Left renal cortex interstitium (tissue), 4 donors: ENCODE results near the gene C16orf54. TPM values are rescaled to one million over a fixed set of nuclear protein-coding genes. Genes with fewer than 3 reads are reported as not detected.
"Not testable (repeated sequence)": the region's sequence is repeated elsewhere in the genome, so short reads cannot be mapped to it uniquely, and the experiment has no call there.

Experiments
- DNase-seq, 4 donors: peaks; one replicate each; pipeline ENCODE4 v3.0.0-alpha.2; 2013; ENCODE audit warnings: low read depth in 4 of 4, low spot score in 2 of 4, missing footprints in 1 of 4
- polyA plus RNA-seq, 4 donors: library from polyadenylated mRNA; unstranded; fragments of 120-200 nt; gene quantifications; one replicate each; pipeline ENCODE4 v1.2.1, GENCODE V29; 2013; ENCODE audit not compliant: insufficient read length in 4 of 4

C16orf54 gene
- polyA plus RNA-seq, 4 donors = 0.22 to 0.29 (median 0.25) TPM

DNA sequence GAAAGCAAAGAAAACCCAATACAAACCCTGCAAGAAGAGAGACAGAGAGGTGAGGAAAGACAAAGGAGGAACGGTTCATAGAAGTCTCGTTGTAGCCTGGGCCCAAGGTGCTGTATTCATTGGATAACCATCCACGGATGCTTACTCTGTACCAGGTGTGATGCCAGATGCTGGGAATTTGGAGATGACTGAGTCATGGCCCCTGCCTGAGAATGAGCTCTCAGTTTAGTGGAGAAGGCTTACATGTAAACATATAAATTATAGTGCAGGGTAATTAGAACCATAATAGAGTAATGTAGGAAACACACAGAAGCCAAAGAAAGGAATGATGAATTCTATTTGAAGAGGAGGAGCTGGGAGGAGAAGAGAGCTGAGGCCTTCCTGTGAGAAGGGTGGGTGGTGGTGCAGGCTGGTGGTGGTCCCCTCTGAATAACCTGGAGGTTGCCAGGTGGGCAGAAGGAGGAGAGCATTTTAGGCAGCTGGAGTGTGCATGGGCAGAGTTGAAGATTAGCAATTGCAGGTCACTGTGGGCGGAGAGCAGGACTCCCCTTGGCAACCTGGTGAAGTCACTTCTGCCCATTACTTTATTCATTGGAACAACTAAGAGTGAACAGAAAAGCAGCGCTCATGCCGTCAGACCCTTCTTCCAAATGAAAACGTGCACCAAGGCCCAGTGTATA is 24.6 kb upstream of the C16orf54 start:
- DNase-seq = no peak

DNA sequence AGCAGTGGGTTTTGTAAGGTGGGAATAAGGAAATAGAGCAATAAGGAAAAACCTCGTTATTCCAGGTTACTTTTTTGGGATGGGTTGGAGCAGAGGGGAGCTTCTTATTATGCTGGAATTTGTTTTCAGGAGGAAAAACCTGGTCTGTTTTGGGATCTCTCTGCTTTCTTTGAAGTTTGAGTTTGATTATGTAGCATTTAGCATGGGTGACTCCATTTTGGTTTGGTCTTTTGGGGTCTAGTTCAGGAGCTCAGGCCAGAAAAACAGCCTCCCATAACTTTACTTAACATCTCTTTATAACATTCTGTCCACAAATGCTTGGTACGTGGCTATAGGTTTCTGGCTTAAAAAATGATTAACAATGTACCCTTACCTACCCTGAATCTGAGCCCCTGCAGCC is 23.7 kb upstream of the C16orf54 start:
- no peak for DNase-seq

DNA sequence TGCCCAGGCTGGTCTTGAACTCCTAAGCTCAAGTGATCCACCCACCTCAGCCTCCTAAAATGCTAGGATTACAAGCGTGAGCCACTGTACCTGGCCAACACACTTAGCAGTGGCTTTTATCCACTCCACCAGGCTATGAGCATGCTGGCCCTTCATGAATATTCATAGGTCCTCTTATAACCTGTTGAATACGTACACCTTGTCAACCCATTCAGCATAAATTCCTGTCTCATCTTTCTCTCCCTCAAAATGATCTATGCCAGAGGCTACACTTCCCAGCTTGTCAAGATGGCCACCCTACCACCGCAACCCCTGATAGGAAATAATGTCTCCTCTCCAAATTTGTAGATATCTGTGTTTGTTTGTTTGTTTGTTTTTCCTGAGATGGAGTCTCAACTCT is 21.3 kb upstream of the C16orf54 start:
- no peak for DNase-seq

DNA sequence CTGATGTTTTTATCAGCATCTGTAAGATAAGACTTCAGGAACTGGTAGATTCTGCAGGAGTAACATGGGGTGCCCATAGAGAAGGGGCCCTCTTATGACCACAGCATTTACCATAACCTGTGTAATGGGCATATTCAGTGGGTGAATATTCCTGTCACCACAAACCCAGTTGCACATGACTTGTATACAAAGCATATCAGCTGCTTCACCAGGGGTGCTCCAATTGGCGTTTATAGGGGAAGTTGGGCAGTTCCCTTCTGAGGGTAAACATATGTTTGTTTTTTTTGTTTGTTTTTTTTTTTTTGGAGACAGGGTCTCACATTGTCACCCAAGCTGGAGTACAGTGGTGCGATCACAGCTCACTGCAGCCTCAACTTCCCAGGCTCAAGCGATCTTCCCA is 20.8 kb upstream of the C16orf54 start:
- no peak for DNase-seq

DNA sequence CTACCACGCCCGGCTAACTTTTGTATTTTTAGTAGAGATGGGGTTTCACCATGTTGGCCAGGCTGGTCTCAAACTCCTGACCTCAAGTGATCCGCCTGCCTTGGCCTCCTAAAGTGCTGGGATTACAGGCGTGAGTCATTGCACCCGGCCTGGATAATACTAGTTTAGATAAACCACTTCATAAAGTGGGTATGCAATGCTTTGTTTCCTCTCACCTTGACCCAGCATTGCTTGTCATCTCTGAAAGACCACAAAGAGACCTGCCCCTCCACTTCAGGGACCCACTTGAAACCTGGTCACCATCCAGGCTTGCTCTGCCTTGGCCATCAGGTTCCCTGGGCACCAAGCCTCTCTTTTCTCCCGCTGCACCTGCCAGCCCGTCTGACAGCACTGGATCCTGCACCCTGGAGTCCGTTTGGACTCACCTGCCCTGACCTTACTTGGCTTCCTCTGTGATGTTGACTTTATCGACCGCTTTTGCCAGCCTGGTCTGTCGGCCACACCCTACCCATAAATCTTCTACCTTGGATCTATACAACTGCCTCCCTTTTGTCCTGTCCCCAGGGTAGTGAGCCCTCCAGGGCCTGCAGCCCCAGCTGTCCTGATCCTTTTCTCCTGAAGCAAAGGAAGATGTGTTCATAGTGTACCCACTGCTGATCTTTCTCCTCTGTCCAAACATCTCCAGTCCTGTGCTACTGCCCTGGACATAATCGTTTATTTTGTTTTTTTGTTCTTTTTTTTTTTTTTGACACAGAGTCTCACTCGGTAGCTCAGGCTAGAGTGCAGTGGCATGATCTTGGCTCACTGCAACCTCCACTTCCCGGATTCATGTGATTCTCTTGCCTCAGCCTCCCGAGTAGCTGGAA is 19.6 kb upstream of the C16orf54 start:
- no peak for DNase-seq

DNA sequence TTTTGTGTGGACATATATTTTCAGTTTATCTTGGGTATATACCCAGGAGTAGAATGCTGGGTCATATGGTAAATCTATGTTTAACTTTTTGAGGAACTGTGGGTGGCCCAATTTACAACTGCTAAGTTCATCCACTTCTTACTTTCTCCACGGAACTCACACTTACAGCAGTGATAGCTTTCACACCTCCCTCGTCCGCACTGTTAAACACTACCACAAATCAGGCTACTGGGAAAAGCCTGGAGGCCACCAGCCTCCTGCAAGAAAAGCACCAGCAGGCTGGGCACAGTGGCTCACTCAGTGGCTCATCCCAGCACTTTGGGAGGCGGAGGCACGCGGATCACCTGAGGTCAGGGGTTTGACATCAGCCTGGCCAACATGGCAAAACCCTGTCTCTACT is 17.5 kb upstream of the C16orf54 start:
- DNase-seq = no peak

DNA sequence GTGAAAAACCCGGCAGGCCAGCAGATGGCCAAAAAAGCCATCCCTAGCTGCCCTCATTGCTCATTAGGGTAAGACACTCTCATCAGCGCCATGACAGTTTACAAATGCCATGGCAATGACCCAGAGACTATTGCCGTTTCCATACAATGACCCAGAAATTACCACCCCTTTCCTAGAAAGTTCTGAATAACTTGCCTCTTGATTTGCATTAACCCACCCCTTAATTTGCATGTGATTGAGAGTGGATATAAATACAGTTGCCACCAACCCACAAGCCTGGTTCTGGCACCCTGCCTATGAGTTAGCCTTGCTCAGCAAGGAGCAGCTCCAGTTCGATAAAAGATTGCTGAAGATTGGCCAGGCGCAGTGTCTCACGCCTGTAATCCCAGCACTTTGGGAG is 16.1 kb upstream of the C16orf54 start:
- DNase-seq = no peak

DNA sequence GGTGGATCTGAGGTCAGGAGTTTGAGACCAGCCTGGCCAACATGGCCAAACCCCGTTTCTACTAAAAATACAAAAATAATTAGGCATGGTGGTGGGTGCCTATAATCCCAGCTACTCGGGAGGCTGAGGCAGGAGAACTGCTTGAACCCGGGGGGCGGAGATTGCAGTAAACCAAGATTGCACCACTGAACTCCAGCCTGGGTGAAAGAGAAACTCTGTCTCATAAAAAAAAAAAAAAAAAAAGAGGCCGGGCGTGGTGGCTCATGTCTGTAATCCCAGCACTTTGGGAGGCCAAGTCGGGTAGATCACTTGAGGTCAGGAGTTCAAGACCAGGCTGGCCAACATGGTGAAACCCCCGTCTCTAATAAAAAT is 15.5 kb upstream of the C16orf54 start:
- not testable (repeated sequence) for DNase-seq

DNA sequence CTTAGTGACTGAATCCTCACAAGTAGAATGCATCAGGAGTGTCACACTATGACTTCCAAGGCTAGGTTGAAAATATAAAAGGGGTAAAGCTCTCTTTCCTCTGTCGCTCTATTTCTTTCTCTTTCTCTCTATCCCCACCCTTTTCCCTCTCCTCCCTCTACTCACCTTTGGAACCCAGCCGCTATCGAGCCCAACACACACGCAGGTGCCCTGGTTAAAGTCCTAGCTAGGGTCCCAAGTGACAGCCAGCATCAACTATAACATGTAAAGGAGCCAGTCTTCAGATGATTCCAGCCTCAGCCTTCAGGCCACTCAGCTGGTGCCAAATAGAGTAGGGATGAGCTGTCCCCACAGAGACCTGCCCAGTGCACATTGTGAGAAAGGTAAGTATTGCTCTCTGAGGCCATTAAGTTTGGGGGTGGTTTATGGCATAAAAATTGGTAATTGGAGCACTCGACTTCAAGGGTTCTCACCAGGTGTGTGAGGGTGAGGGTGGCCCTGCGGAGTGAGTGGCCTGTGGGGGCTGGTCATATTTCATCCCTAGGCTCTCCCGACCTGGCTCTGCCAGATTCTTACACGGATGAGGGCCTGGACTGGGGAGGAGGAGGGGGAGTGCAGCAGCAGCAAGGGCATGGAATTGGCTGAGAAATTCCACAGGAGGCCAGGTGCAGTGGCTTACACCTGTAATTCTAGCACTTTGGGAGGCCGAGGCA is 14.9 kb upstream of the C16orf54 start:
- no peak for DNase-seq

DNA sequence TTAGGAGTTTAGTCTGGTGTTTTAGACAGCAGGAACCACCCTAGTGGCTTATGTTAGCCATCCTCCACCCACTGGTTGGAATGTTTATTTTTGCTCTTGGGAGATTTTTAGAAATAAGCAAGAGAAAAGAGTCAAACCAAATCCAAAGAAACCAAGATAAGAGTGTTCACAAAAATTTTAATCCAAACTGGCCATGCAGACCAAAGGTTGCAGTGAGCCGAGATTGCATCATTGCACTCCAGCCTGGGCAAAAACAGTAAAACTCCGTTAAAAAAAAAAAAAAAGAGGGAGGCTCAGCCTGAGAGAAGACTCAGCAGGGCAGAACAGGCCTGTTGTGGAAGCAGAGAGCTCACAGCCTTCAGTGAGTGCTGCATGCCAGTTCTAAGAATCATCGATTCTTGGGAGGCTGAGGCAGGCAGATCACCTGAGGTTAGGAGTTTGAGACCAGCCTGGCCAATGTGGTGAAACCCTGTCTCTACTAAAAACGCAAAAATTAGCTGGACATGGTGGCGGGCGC is 12.2 kb upstream of the C16orf54 start:
- no peak for DNase-seq

DNA sequence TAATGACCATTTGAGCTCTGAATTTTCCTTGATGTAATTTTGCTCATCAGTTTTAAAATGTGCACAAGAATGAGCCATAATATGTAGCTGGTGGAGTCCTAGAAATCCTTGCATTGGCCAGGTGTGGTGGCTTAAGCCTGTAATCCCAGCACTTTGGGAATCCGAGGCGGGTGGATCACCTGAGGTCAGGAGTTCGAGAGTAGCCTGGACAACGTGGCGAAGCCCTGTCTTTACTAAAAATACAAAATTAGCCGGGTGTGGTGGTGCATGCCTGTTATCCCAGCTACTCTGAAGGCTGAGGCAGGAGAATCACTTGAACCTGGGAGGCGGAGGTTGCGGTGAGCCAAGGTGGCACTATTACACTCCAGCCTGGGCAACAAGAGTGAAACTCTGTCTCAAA is 11.3 kb upstream of the C16orf54 start:
- not testable (repeated sequence) for DNase-seq

DNA sequence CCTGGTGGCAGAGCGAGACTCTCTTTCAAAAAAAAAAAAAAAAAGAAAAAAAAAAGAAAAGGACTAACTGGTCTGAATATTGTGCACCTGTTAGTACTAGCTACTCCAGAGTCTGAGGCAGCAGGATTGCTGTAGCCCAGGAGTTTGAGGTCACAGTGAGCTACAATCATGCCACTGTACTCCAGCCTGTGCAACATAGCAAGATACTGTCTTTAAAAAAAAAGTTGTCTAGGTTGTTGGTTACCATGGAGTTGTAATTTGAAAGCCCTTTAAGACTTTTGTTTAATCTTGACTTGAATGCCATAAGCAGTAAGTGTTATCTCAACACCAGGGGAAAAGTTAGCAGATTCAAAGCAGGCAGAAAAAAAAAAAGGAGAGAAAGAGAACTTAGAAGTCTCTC is 10.9 kb upstream of the C16orf54 start:
- no peak for DNase-seq

DNA sequence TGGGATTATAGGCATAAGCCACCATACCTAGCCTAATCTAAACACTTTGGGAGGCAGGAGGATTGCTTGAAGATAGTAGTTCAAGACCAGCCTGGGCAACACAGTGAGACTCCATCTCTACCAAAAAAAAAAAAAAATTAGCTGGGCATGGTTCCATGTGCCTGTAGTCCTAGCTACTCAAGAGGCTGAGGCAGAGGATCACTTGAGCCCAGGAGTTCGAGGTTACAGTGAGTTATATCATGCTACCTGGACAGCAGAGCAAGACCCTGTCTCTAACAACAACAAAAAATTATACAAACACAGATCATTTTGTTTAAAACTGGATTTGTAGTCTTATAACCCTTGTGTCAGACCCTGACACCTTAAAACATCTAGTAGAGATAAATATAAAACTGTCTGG is 7.7 kb upstream of the C16orf54 start:
- no peak for DNase-seq

DNA sequence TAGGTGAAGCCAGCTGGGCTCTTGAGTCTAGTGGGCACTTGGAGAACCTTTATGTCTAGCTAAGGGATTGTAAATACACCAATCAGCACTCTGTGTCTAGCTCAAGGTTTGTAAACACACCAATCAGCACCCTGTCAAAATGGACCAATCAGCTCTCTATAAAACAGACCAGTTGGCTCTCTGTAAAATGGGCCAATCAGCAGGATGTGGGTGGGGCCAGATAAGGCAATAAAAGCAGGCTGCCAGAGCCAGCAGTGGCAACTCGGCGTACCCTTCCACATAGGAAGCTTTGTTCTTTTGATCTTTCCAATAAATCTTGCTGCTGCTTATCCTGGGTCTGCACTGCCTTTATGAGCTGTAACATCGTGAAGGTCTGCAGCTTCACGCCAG is 3.0 kb upstream of the C16orf54 start:
- DNase-seq = not testable (repeated sequence)

DNA sequence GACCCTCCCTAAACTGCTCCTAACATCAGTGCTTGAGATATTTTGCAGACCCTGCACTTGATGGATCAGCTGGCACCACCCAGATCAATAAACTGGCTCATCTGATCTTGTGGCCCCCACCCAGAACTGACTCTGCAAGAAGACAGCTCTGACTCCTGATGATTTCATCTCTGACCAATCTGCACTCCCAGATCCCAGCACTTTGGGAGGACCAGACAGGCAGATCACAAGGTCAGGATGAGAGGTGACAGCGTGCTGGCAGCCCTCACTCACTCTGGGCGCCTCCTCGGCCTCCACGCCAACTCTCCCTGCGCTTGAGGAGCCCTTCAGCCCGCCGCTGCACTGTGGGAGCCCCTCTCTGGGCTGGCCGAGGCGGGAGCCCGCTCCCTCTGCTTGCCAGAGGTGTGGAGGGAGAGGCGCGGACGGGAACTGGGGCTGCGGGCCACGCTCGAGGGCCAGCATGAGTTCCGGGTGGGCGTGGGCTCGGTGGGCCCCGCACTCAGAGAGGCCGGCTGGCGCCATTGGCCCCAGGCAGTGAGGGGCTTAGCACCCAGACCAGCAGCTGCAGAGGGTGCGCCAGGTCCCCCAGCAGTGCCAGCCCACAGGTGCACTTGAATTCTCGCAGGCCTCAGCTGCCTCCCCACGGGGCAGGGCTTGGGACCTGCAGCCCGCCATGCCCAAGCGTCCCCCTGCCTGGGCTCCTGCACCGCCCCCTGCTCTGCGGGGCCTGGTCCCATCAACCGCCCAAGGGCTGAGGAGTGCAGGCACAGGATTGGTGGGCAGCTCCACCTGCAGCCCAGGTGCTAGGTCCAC is 2.4 kb upstream of the C16orf54 start:
- DNase-seq = no peak

DNA sequence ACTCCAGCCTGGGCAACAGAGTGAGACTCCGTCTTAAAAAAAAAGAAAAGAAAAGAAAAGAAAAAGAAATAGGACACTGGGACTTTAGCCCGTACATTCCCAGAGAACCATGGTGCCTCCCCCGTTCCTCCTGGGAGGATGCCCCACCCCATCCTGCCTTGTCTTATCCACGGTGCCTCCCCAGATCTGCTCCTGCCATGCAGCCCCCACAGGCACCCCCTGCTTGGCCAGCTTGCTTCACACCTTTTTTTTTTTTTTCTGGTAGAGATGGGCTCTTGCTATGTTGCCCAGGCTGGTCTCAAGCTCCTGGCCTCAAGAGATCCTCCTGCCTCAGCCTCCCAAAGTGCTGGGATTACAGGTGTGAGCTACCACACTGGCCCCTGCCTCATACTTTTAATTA is 728 bp upstream of the C16orf54 start:
- DNase-seq = not testable (repeated sequence)

DNA sequence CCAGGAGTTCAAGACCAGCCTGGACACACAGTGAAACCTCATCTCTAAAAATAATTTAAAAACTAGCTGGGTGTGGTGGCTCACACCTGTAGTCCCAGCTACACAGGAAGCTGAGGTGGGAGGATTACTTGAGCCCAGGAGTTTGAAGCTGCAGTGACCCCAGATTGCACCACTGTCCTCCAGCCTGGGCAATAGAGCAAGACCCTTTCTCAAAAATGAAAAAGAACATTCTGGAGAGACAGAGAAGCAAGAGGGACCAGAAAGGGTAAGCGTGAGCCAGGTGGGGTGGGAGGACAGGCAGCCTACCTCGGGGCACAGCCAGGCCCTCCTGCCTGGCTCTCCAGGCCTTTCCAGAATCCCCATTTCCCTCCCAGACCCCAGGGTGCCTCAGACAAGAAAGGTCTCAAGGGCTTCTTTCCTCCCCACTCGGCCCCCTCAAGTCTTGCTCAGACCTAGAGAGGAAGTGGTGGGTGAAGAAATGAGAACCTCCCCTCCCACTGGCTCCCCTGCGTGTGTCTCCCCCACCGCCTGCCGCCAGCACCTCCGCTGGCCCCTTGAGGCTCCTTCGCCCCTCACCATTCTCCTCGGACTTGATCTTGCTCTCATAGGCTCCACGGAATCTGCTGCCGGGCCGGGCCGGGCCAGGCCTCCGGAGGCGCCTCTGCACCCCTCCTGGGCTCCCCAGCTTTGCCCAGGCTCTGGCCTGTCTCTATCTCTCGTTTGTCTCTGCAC is 503 bp downstream of the C16orf54 start:
- DNase-seq = no peak

DNA sequence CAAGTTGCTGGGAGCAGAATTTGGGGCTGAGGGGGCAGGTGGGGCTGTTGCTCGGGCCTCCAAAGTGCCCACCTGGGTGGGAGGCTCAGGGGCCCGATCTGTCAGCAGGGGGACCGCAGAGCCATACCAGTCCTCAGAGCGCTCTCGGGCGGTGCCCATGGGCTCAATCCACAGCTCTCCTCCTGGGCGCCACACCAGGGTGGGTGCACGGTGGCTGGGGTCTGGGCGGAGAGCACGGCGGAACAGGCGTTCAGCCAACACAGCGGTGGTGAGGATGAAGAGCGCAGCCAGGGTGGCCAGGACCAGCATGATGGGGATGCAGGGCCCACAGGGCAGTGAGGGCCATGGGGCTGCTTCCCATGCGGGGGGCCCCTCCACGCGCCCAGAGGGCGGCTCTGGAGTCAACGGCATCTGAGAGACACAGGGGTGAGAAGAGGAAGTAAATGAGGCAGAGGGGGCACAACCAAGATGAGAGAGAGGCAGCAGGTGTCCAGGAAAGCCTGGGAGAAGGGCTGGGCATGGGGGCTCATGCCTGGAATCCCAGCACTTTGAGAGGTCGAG is 1.2 kb downstream of the C16orf54 start:
- no peak for DNase-seq

DNA sequence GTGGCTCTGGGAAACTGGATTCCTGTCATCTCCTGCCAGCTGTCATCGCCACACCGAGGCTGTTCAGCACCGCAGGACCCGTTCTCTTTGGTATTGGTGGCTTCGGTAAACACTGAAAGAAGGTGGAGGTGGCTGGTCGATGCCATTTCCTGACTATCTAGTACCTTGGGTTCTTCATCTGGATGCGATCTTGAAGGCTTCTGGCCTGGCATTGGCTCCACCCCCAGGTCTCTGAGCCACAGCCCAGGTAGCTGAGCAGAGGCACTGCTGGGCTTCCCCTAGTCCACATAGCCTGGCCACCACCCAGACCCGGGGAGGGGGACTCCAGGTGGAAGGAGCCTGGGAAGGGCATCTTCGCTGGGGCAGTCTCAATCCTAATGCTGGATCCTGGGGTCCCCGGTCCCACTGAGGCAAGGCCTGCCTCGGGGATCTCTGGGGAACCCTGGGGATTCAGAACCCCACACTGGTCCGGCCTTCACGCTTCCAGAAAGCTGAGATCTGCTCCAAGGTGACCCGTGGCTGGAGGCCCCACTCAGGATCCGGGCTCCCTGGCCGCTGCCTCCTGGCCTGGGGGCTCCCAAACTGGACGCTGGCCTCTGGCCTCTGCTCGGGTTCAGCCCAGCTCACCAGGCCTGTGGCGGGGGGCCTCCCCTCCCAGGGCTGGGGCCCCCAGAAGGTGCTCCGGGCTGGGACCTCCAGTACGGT is 1.8 kb downstream of the C16orf54 start:
- DNase-seq = no peak
